Activated CD8-positive, alpha-beta memory T cell treated with anti-CD3 and anti-CD28 coated beads for 1 hour (primary cell): ENCODE data around the gene CELF4.

Experiments
- DNase-seq, 2 donors: peaks; one replicate each; pipeline ENCODE4 v3.0.0-alpha.2; 2020; ENCODE audit warnings: low read depth in 1 of 2; ENCODE audit errors: extremely low read depth in 1 of 2

CELF4 gene

GRCh38 chr18:37299471-37300304, 265.9 kb downstream of the CELF4 start:
- DNase-seq: no peak

- DNase-seq: no peak
Observed at GRCh38 chr18:37298816-37299215, 266.8 kb downstream of the CELF4 start.

DNA sequence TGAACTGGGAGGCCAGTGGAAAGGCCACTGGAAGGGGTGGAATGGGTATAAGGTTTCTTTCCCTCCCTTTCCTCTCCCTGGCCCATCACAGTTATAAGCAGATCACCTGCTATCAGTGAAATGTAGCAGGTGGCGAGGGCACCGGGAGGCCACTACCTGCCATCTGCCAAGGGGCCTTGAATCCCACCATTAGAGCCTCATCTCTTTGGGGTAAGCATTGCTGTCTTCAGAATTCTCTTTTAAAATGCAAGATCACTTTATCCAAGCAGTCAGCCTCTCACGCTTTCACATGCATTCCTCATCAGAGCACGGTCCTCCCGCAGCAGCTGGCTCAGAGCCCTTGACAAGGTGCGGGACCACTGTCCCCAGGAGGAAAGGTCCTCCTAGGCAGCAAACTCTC, 268.5 kb downstream of the CELF4 start:
- DNase-seq: no peak

- DNase-seq: no peak
Observed at GRCh38 chr18:37294951-37295350, 270.6 kb downstream of the CELF4 start.

- no peak for DNase-seq
Observed at GRCh38 chr18:37293359-37293758, 272.2 kb downstream of the CELF4 start.

DNA sequence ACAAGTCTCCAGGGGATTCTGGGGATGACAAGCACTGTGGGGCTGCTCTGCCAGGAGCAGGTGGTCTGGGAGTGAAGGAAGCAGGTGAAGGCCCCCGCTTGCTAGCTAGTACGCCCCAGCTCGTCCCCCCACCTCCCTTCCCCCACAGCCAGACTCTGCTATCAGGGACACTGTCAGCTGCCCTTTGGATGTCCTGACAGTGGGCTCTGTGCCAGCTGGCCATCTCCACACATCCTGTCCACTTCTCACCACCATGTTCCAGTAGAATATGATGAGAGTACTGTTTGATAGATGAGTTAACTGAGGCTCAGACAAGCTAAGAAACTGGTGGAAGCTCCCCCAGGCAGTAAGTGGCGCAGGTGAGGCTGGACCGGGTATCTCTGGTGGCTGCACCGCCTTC, 276.2 kb downstream of the CELF4 start:
- no peak for DNase-seq

GRCh38 chr18:37287601-37288000, 278.0 kb downstream of the CELF4 start:
- no peak for DNase-seq

DNA sequence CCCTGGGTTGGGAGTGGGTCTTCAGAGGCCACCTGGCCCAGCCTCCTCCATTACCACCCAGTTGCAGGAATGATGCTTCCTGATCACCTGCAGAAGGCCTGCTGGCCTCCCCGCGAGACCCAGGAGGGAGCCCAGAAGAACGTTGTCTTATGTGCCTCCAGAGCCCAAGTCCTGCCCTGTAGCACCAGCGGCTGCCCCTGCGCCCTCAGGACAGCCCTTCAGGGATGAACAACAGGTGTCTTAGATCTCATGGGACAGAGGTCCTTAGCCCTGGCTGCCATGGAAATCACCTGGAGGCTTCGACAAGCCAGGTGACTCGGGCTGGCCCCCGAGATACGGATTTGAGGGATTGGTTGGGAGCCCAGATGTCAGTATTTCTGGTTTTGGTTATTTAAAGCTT, 278.8 kb downstream of the CELF4 start:
- DNase-seq: no peak

DNA sequence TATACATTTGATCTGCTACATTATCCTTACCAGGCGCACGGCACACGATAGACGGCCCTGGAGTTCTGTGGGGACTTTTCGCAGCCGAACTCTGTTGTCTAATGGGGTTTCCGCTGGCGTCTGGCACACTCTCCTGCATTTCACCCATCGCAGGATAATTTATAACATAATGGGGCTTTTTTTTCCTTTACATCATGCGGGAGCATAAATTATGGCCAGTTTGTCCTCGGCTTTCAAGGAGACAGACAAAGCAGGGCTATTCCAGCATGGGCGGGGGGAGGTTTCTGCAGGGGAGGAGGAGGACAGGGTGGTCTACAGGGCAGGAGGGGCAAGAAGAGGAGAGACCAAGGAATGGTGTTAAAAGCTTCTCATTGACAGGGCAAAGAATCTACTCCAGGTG, 279.8 kb downstream of the CELF4 start:
- no peak for DNase-seq

- no peak for DNase-seq
Observed at GRCh38 chr18:37284260-37284659, 281.3 kb downstream of the CELF4 start.

GRCh38 chr18:37282386-37283037, 283.1 kb downstream of the CELF4 start:
- no peak for DNase-seq

DNA sequence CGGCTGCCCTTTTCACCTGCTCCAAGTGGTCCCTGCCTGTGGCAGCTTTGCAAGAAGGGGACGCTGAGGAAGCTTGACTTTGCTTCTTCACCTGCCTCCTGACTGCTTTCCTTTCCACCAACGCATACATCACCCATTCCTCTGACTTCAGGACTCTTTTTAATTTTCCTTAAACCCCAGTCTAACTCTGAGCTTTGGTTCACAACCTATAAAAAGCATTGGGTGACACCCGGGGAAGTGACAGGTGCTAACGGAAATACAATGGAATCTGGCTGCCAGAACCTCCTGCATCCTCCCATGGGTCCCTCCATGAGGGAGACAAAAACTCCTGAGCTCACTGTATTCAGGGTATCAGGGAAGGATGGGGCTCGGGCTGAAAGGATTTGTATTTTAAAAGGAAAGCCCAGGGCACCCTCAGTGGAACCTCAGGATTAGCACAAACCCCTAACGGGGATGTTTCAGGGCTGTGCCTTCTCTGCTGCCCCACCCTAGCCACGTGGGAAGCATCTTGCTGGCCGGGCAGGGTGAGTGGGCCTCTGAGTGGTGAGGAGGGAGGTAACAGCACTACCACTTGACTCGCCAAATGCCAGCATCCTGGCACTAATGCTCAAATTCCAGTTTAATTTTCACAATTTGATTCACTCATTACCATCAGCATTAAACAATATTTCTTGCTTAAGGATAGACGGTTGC, 284.8 kb downstream of the CELF4 start:
- no peak for DNase-seq

DNA sequence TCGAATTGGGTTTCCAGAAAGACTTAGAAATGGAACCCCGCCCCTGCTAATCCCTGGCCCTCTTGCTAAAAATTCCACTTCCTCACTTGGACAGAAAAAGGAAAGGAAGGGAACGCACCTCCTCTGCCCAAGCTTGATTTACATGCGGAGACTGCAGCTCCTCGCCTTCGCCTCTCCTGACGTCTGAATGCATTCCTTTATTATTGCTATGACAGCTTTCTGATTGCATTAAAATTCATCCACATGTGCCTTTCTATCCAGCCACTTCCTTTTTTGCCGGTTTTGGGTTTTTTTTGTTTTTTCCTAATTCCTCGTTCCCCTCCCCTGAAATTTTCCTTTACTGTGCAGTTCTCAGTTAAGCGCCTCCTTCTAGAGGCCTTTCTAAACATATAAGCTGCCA, 287.8 kb downstream of the CELF4 start:
- no peak for DNase-seq

GRCh38 chr18:37276111-37276890, 289.3 kb downstream of the CELF4 start:
- no peak for DNase-seq

DNA sequence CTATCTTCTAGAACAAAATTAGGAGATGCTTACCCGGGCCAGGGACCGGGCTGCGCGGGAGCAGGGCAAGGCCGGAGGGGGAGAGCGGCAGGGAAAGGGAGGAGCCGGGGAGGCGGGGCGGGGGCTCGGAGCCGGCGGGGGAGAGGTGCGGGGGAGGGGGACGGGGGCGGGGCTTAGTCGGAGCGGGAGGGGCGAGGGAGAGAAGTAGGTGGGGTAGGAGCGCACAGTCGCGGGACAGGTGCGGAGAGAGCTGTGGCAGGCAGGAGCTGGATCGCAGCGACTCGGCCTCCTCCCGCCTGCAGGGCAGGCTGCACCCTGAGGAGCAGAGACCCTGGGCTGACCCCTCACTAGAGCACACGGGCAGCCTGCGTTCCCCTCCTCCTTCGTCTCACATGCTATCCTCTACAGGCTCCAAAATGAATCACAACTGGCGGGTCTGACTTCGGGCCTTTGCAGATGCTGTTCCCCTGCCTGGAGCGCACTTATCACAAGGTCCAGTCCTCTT, 290.3 kb downstream of the CELF4 start:
- no peak for DNase-seq

DNA sequence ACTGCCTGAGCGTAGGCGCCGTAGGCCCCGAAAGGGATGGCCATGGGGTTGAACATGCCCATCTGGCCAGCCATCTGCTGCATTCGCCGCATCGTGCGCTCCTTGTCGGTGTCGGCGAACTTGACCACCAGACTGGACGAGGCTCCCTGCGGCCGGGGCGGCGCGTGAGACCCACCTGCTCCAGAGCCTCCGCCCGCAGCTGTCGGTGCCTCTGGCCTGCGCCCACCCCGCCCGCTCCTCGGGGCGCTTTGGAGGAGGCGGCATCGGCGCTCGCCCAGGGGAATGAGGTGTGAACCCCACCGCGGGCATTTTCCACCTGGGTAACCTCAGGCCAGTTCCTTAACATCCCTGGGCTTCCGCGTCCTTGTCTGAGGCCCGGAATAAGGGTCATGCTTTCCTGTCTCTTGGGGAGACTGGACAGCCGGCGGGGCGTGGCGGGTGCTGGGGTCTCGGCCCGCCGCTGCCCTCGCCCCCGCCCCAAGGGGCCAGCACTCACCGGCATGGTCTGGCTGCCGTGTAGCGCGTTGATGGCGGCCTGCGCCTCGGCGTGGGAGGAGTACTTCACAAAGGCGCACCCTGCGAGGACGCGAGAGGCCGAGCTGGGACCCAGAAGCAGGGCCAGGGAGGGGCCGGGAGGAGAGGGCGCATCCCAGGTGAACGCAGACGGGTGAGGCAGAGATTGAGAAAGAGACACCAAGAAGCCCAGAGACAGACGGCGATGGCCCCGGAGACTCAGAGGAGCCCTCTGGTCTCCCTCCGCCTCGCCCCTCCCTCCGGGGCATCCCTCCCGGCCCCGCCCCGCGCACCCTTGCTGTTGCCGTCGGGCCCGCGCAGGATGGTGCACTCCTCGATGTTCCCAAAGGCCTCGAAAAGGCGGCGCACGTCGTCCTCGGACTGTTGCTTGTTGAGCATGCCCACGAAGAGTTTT, 291.0 kb downstream of the CELF4 start:
- no peak for DNase-seq

DNA sequence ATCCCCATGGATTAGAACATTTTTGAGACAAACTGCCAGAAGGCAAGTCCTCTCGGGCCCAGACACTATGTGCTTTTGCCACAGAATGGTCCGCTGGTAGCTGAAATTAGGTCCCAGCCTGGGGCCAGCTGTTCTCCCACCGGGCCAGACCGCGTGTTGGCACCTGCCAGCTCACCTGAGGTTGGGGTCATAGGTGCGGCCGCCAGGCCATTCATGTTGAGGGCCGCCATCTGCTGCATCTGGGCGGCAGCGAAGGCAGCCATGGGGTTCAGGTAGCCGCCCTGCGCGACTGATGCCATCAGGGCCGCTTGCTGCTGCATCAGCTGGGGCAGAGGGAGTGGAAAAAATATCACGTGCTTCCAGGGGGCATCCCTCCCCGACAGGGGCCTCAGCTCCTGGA, 292.8 kb downstream of the CELF4 start:
- DNase-seq: no peak

DNA sequence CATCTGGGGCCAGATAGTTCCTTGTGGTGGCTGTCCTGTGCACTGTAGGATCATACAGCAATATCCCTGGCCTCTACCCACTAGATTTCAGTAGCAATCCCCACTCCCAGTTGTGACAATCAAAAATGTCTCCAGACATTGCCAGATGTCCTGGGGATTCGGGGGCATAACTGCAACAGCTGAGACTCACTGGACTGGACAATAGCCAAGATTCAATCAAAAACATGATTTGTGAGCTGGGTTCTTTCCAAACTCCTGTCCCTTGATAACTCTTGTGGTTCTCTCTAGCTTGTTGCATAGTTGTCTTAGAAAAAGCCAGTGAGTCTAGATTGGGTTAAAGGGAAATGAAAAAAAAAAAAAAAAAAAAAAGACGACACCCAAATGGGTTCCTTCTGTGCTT, 293.4 kb downstream of the CELF4 start:
- no peak for DNase-seq

- no peak for DNase-seq
Observed at GRCh38 chr18:37270666-37271052, 294.9 kb downstream of the CELF4 start.
